ENCODE data around the gene CREB5. TPM values are rescaled to one million over a fixed set of nuclear protein-coding genes. Genes with fewer than 3 reads are reported as not detected.

Gene CREB5
- total RNA-seq, 1 experiment from 2014 or later: 19.2 TPM

GRCh38 chr7:28584235-28584634 is 171.9 kb downstream of the CREB5 start:
- no peak for TF ChIP-seq CTCF (IDR thresholded peaks at IDR 0.05; ENCODE audit: unreplicated experiment)
- Mint-ChIP-seq H3K27me3 (ENCODE audit: unreplicated experiment) (peaks cover 14% of the 10 kb centered on the region), H3K4me1 (ENCODE audit: low read depth, unreplicated experiment) (peaks cover 24% of the 10 kb centered on the region), H3K27ac (ENCODE audit: unreplicated experiment) (no peak overlapping the region), H3K36me3 (ENCODE audit: insufficient read depth, unreplicated experiment) (no peaks in the 10 kb centered on the region), H3K9me3 (ENCODE audit: low read depth, unreplicated experiment) (no peaks in the 10 kb centered on the region), H3K4me3 (ENCODE audit: low read depth, unreplicated experiment) (no peak overlapping the region)
- intact Hi-C loops (cut with micrococcal nuclease; ENCODE audit: unreplicated experiment): no loop called here
- no TSS peak for BruUV-seq (replicated peaks)
- CTCF ChIA-PET: no interaction called here
- no peak for DNase-seq

GRCh38 chr7:28586736-28587135 is 174.4 kb downstream of the CREB5 start:
- Mint-ChIP-seq H3K9me3 (ENCODE audit: low read depth, unreplicated experiment) (no peaks in the 10 kb centered on the region), H3K27ac (ENCODE audit: unreplicated experiment) (peak overlapping the region; percentile 19), H3K4me3 (ENCODE audit: low read depth, unreplicated experiment) (no peak overlapping the region), H3K36me3 (ENCODE audit: insufficient read depth, unreplicated experiment) (no peaks in the 10 kb centered on the region), H3K27me3 (ENCODE audit: unreplicated experiment) (peaks cover 14% of the 10 kb centered on the region), H3K4me1 (ENCODE audit: low read depth, unreplicated experiment) (peaks cover 18% of the 10 kb centered on the region)
- CTCF ChIA-PET: interaction anchor here (1.1 kb wide), 1 partner anchor 35 kb away, joined by 3 read pairs; no protein-coding TSS in a partner anchor
- DNase-seq: no peak
- intact Hi-C loops (cut with micrococcal nuclease; ENCODE audit: unreplicated experiment): loop anchor here (1.0 kb wide), 2 partner anchors 13 to 36 kb away; no protein-coding TSS in a partner anchor
- no TSS peak for BruUV-seq (replicated peaks)
- no peak for TF ChIP-seq CTCF (IDR thresholded peaks at IDR 0.05; ENCODE audit: unreplicated experiment)

- H3K4me1 Mint-ChIP-seq (ENCODE audit: low read depth, unreplicated experiment): peaks cover 20% of the 10 kb centered on the region
- H3K27me3 Mint-ChIP-seq (ENCODE audit: unreplicated experiment): peaks cover 14% of the 10 kb centered on the region
- no TSS peak for BruUV-seq (replicated peaks)
- H3K9me3 Mint-ChIP-seq (ENCODE audit: low read depth, unreplicated experiment): no peaks in the 10 kb centered on the region
- TF ChIP-seq CTCF (IDR thresholded peaks at IDR 0.05; ENCODE audit: unreplicated experiment): no peak
- H3K4me3 Mint-ChIP-seq (ENCODE audit: low read depth, unreplicated experiment): no peak overlapping the region
- no peaks in the 10 kb centered on the region for H3K36me3 Mint-ChIP-seq (ENCODE audit: insufficient read depth, unreplicated experiment)
- H3K27ac Mint-ChIP-seq (ENCODE audit: unreplicated experiment): peak overlapping the region; percentile 19
- CTCF ChIA-PET: interaction anchor here (1.1 kb wide), 1 partner anchor 34 kb away, joined by 3 read pairs; no protein-coding TSS in a partner anchor
- intact Hi-C loops (cut with micrococcal nuclease; ENCODE audit: unreplicated experiment): loop anchor here (1.0 kb wide), 2 partner anchors 14 to 35 kb away; no protein-coding TSS in a partner anchor
- DNase-seq: peak; percentile 56
These were observed 174.9 kb downstream of the CREB5 start for GRCh38 chr7:28587211-28587610.

- H3K4me3 Mint-ChIP-seq (ENCODE audit: low read depth, unreplicated experiment): no peak overlapping the region
- H3K27ac Mint-ChIP-seq (ENCODE audit: unreplicated experiment): no peak overlapping the region
These were observed 176.3 kb downstream of the CREB5 start for GRCh38 chr7:28588602-28589001.

More at GRCh38 chr7:28588602-28589001, 176.3 kb downstream of the CREB5 start:
- H3K36me3 Mint-ChIP-seq (ENCODE audit: insufficient read depth, unreplicated experiment): no peaks in the 10 kb centered on the region
- CTCF ChIA-PET: no interaction called here
- no peak for TF ChIP-seq CTCF (IDR thresholded peaks at IDR 0.05; ENCODE audit: unreplicated experiment)
- peaks cover 26% of the 10 kb centered on the region for H3K4me1 Mint-ChIP-seq (ENCODE audit: low read depth, unreplicated experiment)
- H3K27me3 Mint-ChIP-seq (ENCODE audit: unreplicated experiment): peaks cover 1% of the 10 kb centered on the region
- DNase-seq: no peak
- no TSS peak for BruUV-seq (replicated peaks)
- intact Hi-C loops (cut with micrococcal nuclease; ENCODE audit: unreplicated experiment): no loop called here
- H3K9me3 Mint-ChIP-seq (ENCODE audit: low read depth, unreplicated experiment): no peaks in the 10 kb centered on the region

All from Calu3 (cell line).